Endothelial cell of umbilical vein (primary cell): Measurements from ENCODE around the gene FMC1. TPM values are rescaled to one million over a fixed set of nuclear protein-coding genes. Genes with fewer than 3 reads are reported as not detected.
"Not testable (repeated sequence)": the region's sequence is repeated elsewhere in the genome, so short reads cannot be mapped to it uniquely, and the experiment has no call there.

Experiments
- BruUV-seq: library from RNA; stranded (reverse); fragments of 400-500 nt; replicated peaks from 2 replicates; lab custom pipeline; 2021; lab: Mats Ljungman, UMichigan
- CTCF ChIA-PET: fragments of 300-600, 350-600 bp; sonication (Branson Sonifier 250); formaldehyde crosslinking; loops from one replicate; lab custom pipeline; 2021; ENCODE audit warnings: antibody characterized with exemption, inconsistent platforms; lab: Charles Lee
- POLR2A ChIA-PET: fragments of 300-600, 350-600 bp; sonication (Branson Sonifier 250); formaldehyde crosslinking; loops from one replicate; lab custom pipeline; 2021; ENCODE audit warnings: antibody characterized with exemption, inconsistent platforms; lab: Charles Lee
- DNase-seq: peaks from one replicate; pipeline ENCODE4 v3.0.0-alpha.2; 2011; ENCODE audit warnings: low read depth, low spot score
- FAIRE-seq: peaks from 2 replicates; lab custom pipeline; 2011; peaks lifted over from hg19 to GRCh38; lab: Jason Lieb, UNC
- H2AFZ ChIP-seq: 2 replicates; pipeline ENCODE4 v1.6.0; 2012; ENCODE audit warnings: low read depth, low read length, control low read depth, inconsistent platforms
- H3K27ac ChIP-seq: 2 replicates; pipeline ENCODE4 v1.5.1; 2011; ENCODE audit warnings: low read depth, mild to moderate bottlenecking, control low read depth, low read length, moderate library complexity; ENCODE audit not compliant: insufficient read depth
- H3K27me3 ChIP-seq, 2 experiments: 2 replicates each; pipeline versions ENCODE4 v1.6.0 to v1.6.1; 2011; ENCODE audit warnings: low read length in 2 of 2, mixed read lengths in 1 of 2; ENCODE audit not compliant: control insufficient read depth in 2 of 2, insufficient read depth in 2 of 2
- H3K36me3 ChIP-seq, 2 experiments: 2 replicates in 1 of 2; 3 replicates in 1 of 2; pipeline ENCODE4 v1.5.1; 2011; ENCODE audit warnings: low read length in 2 of 2, mild to moderate bottlenecking in 1 of 2, moderate library complexity in 1 of 2; ENCODE audit not compliant: control insufficient read depth in 2 of 2, insufficient read depth in 2 of 2; ENCODE audit errors: extremely low read depth in 1 of 2
- H3K4me1 ChIP-seq: 3 replicates; pipeline ENCODE4 v1.5.1; 2011; ENCODE audit warnings: mild to moderate bottlenecking, low read length; ENCODE audit not compliant: control insufficient read depth, insufficient read depth; ENCODE audit errors: extremely low read depth
- H3K4me2 ChIP-seq: 2 replicates; pipeline ENCODE4 v1.6.1; 2011; ENCODE audit warnings: low read length, control low read depth, mixed read lengths; ENCODE audit not compliant: insufficient read depth
- H3K4me3 ChIP-seq, 3 experiments: fragments of 200-600 bp in 1 of 3; sonication (generic), shearing (Covaris generic) in 1 of 3; replicated peaks in 1 of 3; 2 replicates each; pipeline ENCODE4 v1.5.1; 2011 to 2016; ENCODE audit warnings: control low read depth in 3 of 3, low read length in 3 of 3, mild to moderate bottlenecking in 2 of 3, inconsistent platforms in 1 of 3, low read depth in 1 of 3, moderate library complexity in 1 of 3; ENCODE audit not compliant: insufficient read depth in 1 of 3
- H3K79me2 ChIP-seq: 2 replicates; pipeline ENCODE4 v1.6.0; 2012; ENCODE audit warnings: low read length, inconsistent platforms; ENCODE audit not compliant: control insufficient read depth, insufficient read depth
- H3K9ac ChIP-seq: replicated peaks from 2 replicates; pipeline ENCODE3; 2011; ENCODE audit warnings: low read length, control low read depth; ENCODE audit not compliant: insufficient read depth; ENCODE audit errors: extremely low read depth
- H3K9me1 ChIP-seq: replicated peaks from 3 replicates; pipeline ENCODE4 v1.6.0; 2011; ENCODE audit warnings: mild to moderate bottlenecking, low read length; ENCODE audit not compliant: control insufficient read depth, insufficient read depth; ENCODE audit errors: extremely low read depth
- H3K9me3 ChIP-seq: replicated peaks from 2 replicates; pipeline ENCODE4 v1.5.1; 2012; ENCODE audit warnings: low read length, inconsistent platforms; ENCODE audit not compliant: control insufficient read depth, insufficient read depth
- H4K20me1 ChIP-seq: replicated peaks from 2 replicates; pipeline ENCODE3; 2011; ENCODE audit warnings: mild to moderate bottlenecking, low read length; ENCODE audit not compliant: control insufficient read depth, insufficient read depth; ENCODE audit errors: extremely low read depth
- EZH2 ChIP-seq: IDR thresholded peaks from 2 replicates; pipeline ENCODE4 v1.6.1; 2012; ENCODE audit warnings: borderline replicate concordance, low read depth, mild to moderate bottlenecking, moderate library complexity, low read length, inconsistent platforms; ENCODE audit not compliant: severe bottlenecking
- FOS ChIP-seq: IDR thresholded peaks from 2 replicates; pipeline ENCODE4 v1.6.1; 2011; ENCODE audit warnings: mild to moderate bottlenecking, low read length, moderate library complexity, borderline replicate concordance; ENCODE audit not compliant: insufficient read depth
- GATA2 ChIP-seq: IDR thresholded peaks from 2 replicates; pipeline ENCODE4 v1.7.0; 2011; ENCODE audit warnings: low read depth, mild to moderate bottlenecking, moderate library complexity, mixed read lengths, low read length; ENCODE audit not compliant: insufficient read length, insufficient read depth
- JUN ChIP-seq: IDR thresholded peaks from 2 replicates; pipeline ENCODE4 v1.6.1; 2011; ENCODE audit warnings: borderline replicate concordance, low read depth; ENCODE audit not compliant: insufficient read length, insufficient read depth
- MYC ChIP-seq: IDR thresholded peaks from one replicate; pipeline ENCODE4 v1.6.1; 2011; ENCODE audit warnings: mild to moderate bottlenecking, low read depth, low read length
- POLR2A ChIP-seq: IDR thresholded peaks from 2 replicates; pipeline ENCODE4 v1.6.1; 2012; ENCODE audit warnings: low read depth, mild to moderate bottlenecking, control low read depth, low read length
- dilution Hi-C: fragments of 300-500 bp; cut with MboI; formaldehyde crosslinking; loops from one replicate; pipeline ENCODE4 v1.15.0; 2019; ENCODE audit warnings: low sequenced_read_pairs; ENCODE audit not compliant: extremely low pct_ligation_motif_present
- intact Hi-C: fragments of 100-400 bp; cut with micrococcal nuclease; formaldehyde crosslinking; loops from one replicate; pipeline ENCODE4 v1.10.0; 2022
- polyA plus RNA-seq, 4 experiments: library from polyadenylated mRNA; depleted of rRNA in 3 of 4; stranded (reverse) in 3 of 4; unstranded in 1 of 4; fragments of >200 nt; gene quantifications; 2 replicates each; pipeline versions ENCODE4 v1.2.1 to v1.2.3, GENCODE V29; 2011 to 2012; ENCODE audit warnings: missing spikeins in 1 of 4
- total RNA-seq: library from RNA; stranded (reverse); gene quantifications from 2 replicates; pipeline ENCODE4 v1.2.3, GENCODE V29; 2021
- TF ChIP-seq, protein P1 (sequence below): IDR thresholded peaks from 2 replicates; pipeline ENCODE4 v1.6.1; 2011; ENCODE audit not compliant: insufficient read depth, insufficient read length

Gene FMC1
- total and polyA plus RNA-seq, 2 donors (not counting 3 experiments of a cell fraction or from before 2014, with no cell fraction given): 10.7 to 23.5 TPM

DNA sequence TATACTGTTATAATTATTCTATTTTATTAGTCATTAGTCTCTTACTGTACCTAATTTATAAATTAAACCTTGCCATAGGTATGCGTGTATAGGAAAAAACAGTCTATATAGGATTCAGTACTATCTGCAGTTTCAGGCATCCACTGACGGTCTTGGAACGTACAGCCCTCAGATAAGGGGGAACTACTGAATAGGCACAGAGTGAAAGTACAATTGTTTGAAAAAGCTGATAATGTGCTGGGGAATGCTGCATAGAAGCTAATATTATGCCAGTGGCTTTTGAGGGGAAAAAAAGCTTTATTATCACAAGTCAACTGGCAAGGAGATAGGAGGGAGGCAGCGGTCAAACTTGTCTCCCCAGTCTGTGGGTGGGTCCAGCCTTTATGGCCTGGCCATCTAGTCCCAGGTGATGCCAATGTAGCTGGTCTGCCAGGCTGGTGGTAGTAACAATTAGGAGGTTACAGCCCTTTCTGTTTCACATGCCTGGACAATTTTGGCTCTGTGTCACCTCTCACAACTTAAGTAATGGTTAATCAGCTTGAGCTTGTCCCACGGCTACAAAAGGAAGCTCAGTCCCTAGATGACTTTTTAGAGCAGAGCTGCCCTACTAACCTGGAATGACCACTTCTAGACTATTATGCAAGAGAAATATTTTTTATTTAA lies 8.3 kb upstream of the FMC1 start:
- no TSS peak for BruUV-seq
- Histone ChIP-seq H3K4me2 (no peak overlapping the region), H3K36me3 (no peaks in the 10 kb centered on the region), H4K20me1 (no peaks in the 10 kb centered on the region), H3K9me1 (no peaks in the 10 kb centered on the region), H3K27ac (no peak overlapping the region), H2AFZ (no peak overlapping the region), H3K27me3 (no peaks in the 10 kb centered on the region), H3K9ac (no peak overlapping the region), H3K9me3 (no peaks in the 10 kb centered on the region), H3K4me3 (no peak overlapping the region), H3K4me1 (no peaks in the 10 kb centered on the region), H3K79me2 (no peaks in the 10 kb centered on the region)
- TF ChIP-seq JUN (no peak), FOS (no peak), POLR2A (no peak), MYC (no peak), GATA2 (no peak), EZH2 (no peak)
- TF ChIP-seq, protein P1, sequence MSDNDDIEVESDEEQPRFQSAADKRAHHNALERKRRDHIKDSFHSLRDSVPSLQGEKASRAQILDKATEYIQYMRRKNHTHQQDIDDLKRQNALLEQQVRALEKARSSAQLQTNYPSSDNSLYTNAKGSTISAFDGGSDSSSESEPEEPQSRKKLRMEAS: no peak
- dilution Hi-C loops (no loop called here), intact Hi-C loops (no loop called here)
- FAIRE-seq: peak; percentile 38
- CTCF ChIA-PET: interaction anchor here (0.6 to 1.6 kb wide), 3 partner anchors 12 to 50 kb away, joined by 3 to 5 read pairs (median 3); no protein-coding TSS in a partner anchor
- POLR2A ChIA-PET: interaction anchor here (0.6 kb wide), 1 partner anchor 58 kb away, joined by 6 read pairs; no protein-coding TSS in a partner anchor
- no peak for DNase-seq

DNA sequence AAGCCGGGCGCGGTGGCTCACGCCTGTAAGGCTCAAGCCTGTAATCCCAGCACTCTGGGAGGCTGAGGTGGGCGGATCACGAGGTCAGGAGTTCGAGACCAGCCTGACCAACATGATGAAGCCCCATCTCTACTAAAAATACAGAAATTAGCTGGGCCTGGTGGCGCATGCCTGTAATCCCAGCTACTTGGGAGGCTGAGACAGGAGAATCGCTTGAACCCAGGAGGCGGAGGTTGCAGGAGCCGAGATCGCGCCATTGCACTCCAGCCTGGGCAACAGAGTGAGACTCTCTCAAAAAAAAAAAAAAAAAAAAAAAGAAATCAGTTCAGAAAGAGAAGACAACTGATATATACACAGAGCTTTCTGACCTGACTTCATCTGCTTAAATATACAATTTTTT lies 7.7 kb upstream of the FMC1 start:
- not testable (repeated sequence) for H3K9ac ChIP-seq
- CTCF ChIA-PET: interaction anchor here (0.6 to 1.6 kb wide), 3 partner anchors 13 to 58 kb away, joined by 3 to 5 read pairs (median 4); no protein-coding TSS in a partner anchor

More for the DNA sequence above, 7.7 kb upstream of the FMC1 start:
- H3K27ac ChIP-seq, H3K27me3 ChIP-seq, H3K4me1 ChIP-seq, FAIRE-seq, BruUV-seq, H3K36me3 ChIP-seq, H3K9me1 ChIP-seq, dilution Hi-C loops, H3K9me3 ChIP-seq, H2AFZ ChIP-seq, H3K4me2 ChIP-seq, intact Hi-C loops, H4K20me1 ChIP-seq, H3K4me3 ChIP-seq, H3K79me2 ChIP-seq, DNase-seq: not testable (repeated sequence)
- POLR2A ChIA-PET: interaction anchor here (0.6 kb wide), 1 partner anchor 15 kb away, joined by 5 read pairs; no protein-coding TSS in a partner anchor
